Activated CD8-positive, alpha-beta memory T cell treated with anti-CD3 and anti-CD28 coated beads for 36 hours (primary cell): ENCODE data around the gene AKAP8L. TPM values are rescaled to one million over a fixed set of nuclear protein-coding genes. Genes with fewer than 3 reads are reported as not detected.

ENCODE experiments used
- CTCF ChIA-PET: fragments of 350-600 bp; sonication (Branson Sonifier 250); formaldehyde crosslinking; loops from one replicate; lab custom pipeline; 2021; ENCODE audit warnings: antibody characterized with exemption; lab: Charles Lee
- POLR2A ChIA-PET: fragments of 350-600 bp; sonication (Branson Sonifier 250); formaldehyde crosslinking; loops from one replicate; lab custom pipeline; 2021; ENCODE audit warnings: antibody characterized with exemption; lab: Charles Lee
- total RNA-seq, 2 experiments: library from RNA; stranded (reverse); gene quantifications; one replicate each; pipeline ENCODE4 v1.2.3, GENCODE V29; 2021

Gene AKAP8L
- total RNA-seq, 2 experiments from 2014 or later: 67.1 to 68.2 TPM

DNA sequence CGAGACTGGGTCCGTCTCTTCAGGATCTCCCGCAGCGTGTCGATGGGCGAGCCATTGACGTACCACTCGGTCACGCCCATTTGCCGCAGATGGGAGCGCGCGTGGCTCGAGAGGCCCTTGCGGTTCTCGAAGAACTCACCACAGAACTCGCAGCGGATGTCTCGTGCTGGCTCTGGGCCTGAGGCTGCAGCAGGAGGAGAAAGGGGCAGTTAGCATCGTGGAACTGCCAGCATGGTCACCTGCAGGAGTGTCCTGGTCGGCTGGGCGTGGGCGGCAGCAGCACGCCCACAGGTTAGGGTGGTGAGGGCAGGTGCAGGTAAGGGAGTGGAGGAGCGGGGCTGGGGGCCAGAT is 8.5 kb upstream of the AKAP8L start:
- POLR2A ChIA-PET: no interaction called here
- CTCF ChIA-PET: interaction anchor here (2.2 kb wide), 1 partner anchor 128 kb away, joined by 5 read pairs; no protein-coding TSS in a partner anchor

DNA sequence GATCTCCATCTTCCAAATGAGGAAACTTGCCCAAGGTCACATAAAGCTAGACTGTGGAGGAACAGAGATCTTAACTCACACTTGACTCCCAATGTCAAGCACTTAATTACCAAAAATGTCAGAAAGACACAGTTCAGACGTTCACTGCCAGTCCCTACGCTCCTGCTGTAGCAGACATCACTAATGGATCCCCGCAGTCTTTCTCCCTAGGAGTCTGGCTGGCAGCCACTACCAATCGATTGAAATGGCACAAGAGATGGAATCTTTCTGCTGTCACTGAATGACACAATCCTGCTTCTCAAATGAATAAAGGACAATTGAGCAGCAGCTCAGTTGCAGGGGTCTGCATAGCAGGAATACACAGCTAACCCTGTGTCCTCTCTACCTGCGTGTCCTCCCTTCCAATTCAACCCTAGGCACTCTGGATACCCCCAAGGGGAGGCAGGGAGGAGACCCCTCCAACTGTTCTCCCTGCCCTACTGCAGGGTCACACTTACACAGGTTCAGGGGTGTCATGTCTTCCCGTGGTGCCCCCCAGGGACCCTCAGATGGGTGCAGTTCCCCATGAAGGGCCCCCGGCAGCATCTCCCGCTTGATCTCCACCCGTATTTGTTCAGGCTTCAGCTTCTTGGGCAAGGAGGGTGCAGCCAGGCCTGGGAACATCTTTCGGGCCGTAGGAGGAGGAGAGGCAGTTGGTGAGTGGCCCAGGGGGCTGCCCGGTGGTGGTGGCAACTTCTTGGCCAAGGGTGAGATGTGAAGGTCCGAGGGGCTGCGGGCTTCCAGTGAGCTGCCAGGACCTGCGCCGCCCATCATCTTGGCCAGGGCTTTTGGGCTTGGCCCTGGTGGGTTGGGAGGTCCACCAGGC is 7.9 kb upstream of the AKAP8L start:
- ChIA-PET CTCF (interaction anchor here (1.7 to 2.2 kb wide), 2 partner anchors 41 to 129 kb away, joined by 3 to 5 read pairs; no protein-coding TSS in a partner anchor), POLR2A (no interaction called here)

DNA sequence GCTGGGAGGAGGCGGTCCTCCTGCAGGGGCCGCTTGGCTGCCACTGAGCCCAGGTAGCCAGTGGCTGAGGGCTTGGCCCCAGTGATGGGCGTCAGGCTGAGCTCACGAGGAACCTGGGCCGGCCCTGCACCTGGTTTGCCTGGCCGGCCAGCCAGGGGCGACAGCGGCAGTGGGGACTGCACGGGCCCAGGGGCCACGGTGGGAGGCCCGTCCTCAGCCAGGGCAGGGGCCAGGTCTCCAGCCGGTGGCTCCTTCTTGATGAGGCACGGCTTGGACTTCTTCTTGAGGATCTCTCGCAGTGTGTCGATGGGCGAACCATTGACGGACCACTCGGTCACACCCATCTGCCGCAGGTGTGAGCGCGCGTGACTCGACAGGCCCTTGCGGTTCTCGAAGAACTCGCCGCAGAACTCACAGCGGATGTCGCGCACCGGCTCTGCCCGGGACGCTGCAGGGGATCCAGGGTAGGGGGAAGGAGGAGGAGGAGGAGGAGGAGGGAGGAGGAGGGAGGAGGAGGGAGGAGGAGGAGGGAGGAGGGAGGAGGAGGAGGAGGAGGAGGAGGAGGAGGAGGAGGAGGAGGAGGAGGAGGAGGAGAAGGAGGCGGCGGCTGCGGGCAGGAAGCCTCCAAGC is 6.6 kb upstream of the AKAP8L start:
- ChIA-PET CTCF (interaction anchor here (1.7 kb wide), 1 partner anchor 42 kb away, joined by 3 read pairs; no protein-coding TSS in a partner anchor), POLR2A (no interaction called here)

GRCh38 chr19:15424692-15425272 is 6.0 kb upstream of the AKAP8L start:
- ChIA-PET CTCF (interaction anchor here (1.7 kb wide), 1 partner anchor 43 kb away, joined by 3 read pairs; no protein-coding TSS in a partner anchor), POLR2A (no interaction called here)

- ChIA-PET POLR2A (no interaction called here), CTCF (no interaction called here)
Observed at GRCh38 chr19:15424121-15424520, 5.3 kb upstream of the AKAP8L start.

- POLR2A ChIA-PET: no interaction called here
- CTCF ChIA-PET: no interaction called here
Observed at GRCh38 chr19:15423130-15423529, 4.3 kb upstream of the AKAP8L start.

- POLR2A ChIA-PET: interaction anchor here (4.1 kb wide), 1 partner anchor 10 kb away, joined by 28 read pairs; no protein-coding TSS in a partner anchor
- CTCF ChIA-PET: interaction anchor here (7.9 kb wide), 1 partner anchor 133 kb away, joined by 78 read pairs; no protein-coding TSS in a partner anchor
Observed at GRCh38 chr19:15422296-15423075, 3.7 kb upstream of the AKAP8L start.

DNA sequence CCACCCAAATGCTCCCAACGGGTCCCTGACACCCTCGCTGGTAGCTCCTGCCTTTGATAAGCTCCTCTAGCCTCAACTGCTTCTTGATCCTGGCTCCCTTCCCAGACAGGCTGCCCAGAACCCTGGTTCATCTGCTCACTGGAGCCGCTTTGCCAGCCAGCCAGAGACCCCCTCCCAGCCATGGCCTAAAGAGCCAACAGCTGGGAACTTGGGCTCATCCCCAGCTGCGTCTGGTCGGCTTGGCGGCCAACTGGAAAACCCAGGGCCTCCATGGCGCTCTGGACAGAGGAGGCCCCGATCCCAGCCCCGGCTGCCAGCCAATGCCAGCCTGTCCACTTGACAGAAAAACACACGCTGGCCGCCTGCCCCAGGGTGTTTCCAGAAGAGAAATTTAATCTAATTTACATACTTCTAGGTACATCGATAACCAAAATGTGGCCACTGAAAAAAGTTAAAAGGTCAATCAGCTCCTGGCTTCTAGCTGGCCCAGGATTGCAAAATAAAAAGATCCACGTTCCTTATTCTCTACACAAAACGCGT is 3.0 kb upstream of the AKAP8L start:
- POLR2A ChIA-PET: interaction anchor here (0.6 to 4.1 kb wide), 3 partner anchors 11 to 266 kb away, joined by 3 to 28 read pairs (median 11); no protein-coding TSS in a partner anchor

GRCh38 chr19:15421136-15421695 is 2.4 kb upstream of the AKAP8L start:
- POLR2A ChIA-PET: interaction anchor here (0.6 to 4.1 kb wide), 4 partner anchors 11 to 266 kb away, joined by 3 to 28 read pairs (median 13); no protein-coding TSS in a partner anchor
- CTCF ChIA-PET: interaction anchor here (1.0 to 7.9 kb wide), 3 partner anchors 9 to 134 kb away, joined by 3 to 78 read pairs (median 19); no protein-coding TSS in a partner anchor

More for the DNA sequence above, 3.0 kb upstream of the AKAP8L start:
- CTCF ChIA-PET: interaction anchor here (7.9 kb wide), 1 partner anchor 134 kb away, joined by 78 read pairs; no protein-coding TSS in a partner anchor

DNA sequence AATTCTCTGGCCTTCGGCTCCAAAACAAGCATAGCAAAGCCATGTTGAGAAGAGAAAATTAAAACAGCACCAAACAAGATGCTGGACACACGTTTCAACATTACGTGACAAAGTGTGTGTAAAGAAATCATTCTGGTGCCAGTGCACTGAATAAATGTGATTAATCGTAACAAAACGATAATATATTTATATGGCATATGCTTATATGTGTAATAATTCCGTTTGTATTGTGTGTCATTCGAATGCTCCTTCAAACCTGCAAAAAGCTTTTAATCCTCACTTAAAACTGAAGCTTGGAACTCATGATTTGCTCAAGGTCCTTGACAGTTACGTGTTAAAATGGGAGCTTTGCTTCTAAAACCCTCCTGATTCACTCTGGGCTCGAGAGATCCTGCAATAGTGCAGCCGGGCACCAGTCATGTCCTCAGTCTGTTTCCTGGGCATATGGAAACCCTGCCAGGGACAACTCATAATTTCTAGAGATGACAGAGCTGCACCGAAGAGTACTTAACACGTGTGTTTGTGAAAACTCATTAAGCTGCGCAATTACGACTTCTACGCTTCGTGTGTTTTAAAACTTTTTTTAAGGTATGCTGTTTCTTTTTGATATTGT is 731 bp upstream of the AKAP8L start:
- CTCF ChIA-PET: interaction anchor here (0.6 to 7.9 kb wide), 25 partner anchors 10 to 1728 kb away, joined by 3 to 78 read pairs (median 6); partner anchors contain the start of genes AKAP8, BRD4 and RASAL3
- POLR2A ChIA-PET: interaction anchor here (0.6 to 4.1 kb wide), 13 partner anchors 10 to 136 kb away, joined by 3 to 28 read pairs (median 5); partner anchors contain the start of gene AKAP8

DNA sequence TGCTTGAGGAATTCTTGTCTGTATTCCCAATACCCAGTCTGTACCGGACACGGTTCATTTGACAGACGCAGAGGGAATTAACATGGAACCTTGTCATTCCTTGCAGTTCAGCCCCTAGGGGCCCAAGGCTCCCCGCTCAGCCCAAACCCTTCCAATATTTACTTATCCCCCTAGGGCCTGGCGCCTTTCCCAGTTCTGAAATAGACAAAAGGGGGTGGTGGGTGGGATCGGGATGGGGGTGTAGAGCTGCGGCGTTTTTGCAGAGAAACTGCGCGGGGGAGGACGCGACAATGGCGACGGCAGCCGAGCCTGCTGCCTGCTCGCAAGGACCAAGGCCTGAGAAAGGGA is 583 bp downstream of the AKAP8L start:
- CTCF ChIA-PET: interaction anchor here (0.6 to 7.9 kb wide), 15 partner anchors 9 to 1350 kb away, joined by 3 to 78 read pairs (median 9); partner anchors contain the start of genes AKAP8, BRD4 and RASAL3
- POLR2A ChIA-PET: interaction anchor here (1.8 to 2.9 kb wide), 3 partner anchors 39 to 137 kb away, joined by 9 to 20 read pairs (median 15); partner anchors contain the start of gene AKAP8

GRCh38 chr19:15417699-15418098 is 1.1 kb downstream of the AKAP8L start:
- ChIA-PET POLR2A (interaction anchor here (0.6 kb wide), 1 partner anchor 807 kb away, joined by 4 read pairs; no protein-coding TSS in a partner anchor), CTCF (interaction anchor here (0.6 to 7.9 kb wide), 4 partner anchors 15 to 1350 kb away, joined by 6 to 78 read pairs (median 20); no protein-coding TSS in a partner anchor)

- ChIA-PET CTCF (no interaction called here), POLR2A (no interaction called here)
Observed at GRCh38 chr19:15412832-15413231, 6.0 kb downstream of the AKAP8L start.

DNA sequence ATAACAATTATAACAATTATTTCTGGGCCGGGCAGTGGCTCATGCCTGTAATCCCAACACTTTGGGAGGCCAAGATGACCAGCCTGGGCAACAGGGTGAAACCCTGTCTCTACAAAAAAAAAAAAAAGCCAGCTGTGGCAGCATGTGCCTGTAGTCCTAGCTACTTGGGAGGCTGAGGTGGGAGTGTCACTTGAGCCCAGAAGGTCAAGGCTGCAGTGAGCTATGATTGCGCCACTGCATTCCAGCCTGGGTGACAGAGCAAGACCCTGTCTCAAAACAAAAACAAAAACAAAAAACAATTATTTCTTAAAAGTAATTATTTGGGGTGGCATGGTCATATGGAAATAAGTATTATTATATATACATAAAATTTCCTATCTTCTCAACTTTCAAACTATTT is 7.4 kb downstream of the AKAP8L start:
- ChIA-PET CTCF (interaction anchor here (0.7 kb wide), 1 partner anchor 144 kb away, joined by 3 read pairs; no protein-coding TSS in a partner anchor), POLR2A (interaction anchor here (0.7 kb wide), 1 partner anchor 143 kb away, joined by 6 read pairs; no protein-coding TSS in a partner anchor)

DNA sequence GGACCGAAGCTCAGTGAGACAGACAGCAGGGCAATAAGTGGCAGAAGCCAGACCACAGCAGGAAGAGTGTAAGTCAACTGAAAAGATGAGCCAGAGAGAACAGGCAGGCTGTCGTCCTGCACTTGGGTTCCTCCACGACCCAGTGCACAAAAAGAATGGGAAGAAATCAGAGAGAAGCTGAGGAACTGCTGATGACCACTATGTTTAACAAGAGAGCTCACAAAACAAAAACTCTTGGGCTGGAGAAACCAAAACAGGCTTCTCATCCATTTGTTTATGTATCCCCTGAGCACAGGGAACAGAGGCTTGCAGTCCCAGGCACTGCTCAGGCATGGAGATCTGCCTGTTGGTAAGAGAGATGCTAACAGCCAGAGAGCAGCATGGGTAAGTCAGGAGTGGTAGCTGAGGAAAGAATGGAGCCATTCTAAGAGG is 14.0 kb downstream of the AKAP8L start:
- ChIA-PET POLR2A (no interaction called here), CTCF (interaction anchor here (0.5 kb wide), 1 partner anchor 129 kb away, joined by 3 read pairs; no protein-coding TSS in a partner anchor)

GRCh38 chr19:15404097-15404779 is 14.6 kb downstream of the AKAP8L start:
- ChIA-PET CTCF (interaction anchor here (0.5 kb wide), 1 partner anchor 129 kb away, joined by 3 read pairs; no protein-coding TSS in a partner anchor), POLR2A (no interaction called here)
